Keratinocyte (primary cell): Measurements from ENCODE around the gene PRM1.

Experiments
- CTCF ChIP-seq, 3 experiments: IDR thresholded peaks in 1 of 3; conservative IDR thresholded peaks in 1 of 3; optimal IDR thresholded peaks in 1 of 3; 2 replicates in 2 of 3; 3 replicates in 1 of 3; pipeline versions ENCODE3 to v1.5.1; 2011; ENCODE audit warnings: low read length in 3 of 3, mild to moderate bottlenecking in 3 of 3, moderate library complexity in 2 of 3, control low read depth in 1 of 3, inconsistent platforms in 1 of 3; ENCODE audit not compliant: insufficient read depth in 2 of 3; ENCODE audit errors: extremely low read depth in 1 of 3
- EZH2 ChIP-seq: IDR thresholded peaks from one replicate; pipeline ENCODE4 v1.6.1; 2012; ENCODE audit warnings: inconsistent platforms, mild to moderate bottlenecking, low read length, moderate library complexity

DNA sequence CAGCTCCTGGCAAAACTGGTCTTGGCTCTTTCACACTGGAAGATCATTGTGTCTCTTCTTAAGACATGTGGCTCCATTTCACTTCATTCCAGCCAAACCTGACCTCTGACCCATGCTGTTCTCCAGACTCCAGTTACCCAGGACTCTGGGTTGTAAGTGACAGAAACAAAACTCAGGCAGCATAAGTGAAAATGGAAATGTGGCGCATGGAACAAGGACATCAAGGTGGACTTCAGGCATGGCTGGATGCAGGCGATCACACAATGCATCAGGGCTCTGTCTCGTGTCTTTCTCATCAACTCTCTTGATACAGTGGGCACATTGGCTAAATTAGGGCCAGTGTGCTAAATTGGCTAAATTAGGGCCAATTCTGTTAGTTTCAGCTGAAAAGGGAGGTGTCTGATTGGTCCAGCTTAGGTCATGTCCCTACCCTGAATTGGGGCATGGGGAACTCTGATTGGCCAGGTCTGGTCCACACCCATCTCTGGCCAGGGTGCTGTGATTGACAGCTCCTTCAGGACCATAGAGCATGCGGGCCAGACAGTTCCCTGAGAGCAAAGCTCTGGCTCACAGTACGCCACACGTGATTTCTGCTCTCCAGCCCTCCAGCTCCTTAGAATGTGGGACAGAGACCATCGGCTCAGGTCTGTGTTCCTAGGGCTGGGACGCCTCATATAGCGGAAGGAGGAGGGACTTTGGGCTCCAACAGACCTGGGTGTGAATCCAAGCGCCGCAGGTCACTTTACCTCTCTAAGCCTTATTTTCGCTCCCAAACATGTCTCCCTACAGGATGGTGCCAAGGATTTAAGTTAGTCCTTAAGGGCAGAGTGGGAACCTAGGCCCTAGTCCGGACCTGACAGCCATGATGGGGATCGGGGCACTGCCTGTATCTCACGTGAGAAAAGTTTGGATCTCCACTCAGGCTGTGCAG, 42.6 kb downstream of the PRM1 start:
- TF ChIP-seq CTCF (optimal IDR thresholded peaks at IDR 0.05 in 1 of 3, IDR thresholded peaks at IDR 0.05 in 1 of 3, conservative IDR thresholded peaks at IDR 0.05 in 1 of 3; ENCODE audit: extremely low read depth in 1 of 3, insufficient read depth in 2 of 3, low read length in 3 of 3) (no peak), EZH2 (no peak)
